OCI-LY1 (cell line): Measurements from ENCODE around the gene LCOR.

Source experiments
- CTCF ChIP-seq: fragments of 200-600 bp; sonication (generic), shearing (Covaris generic); IDR thresholded peaks from 2 replicates; pipeline ENCODE4 v1.5.1; 2017; ENCODE audit warnings: mild to moderate bottlenecking, antibody characterized with exemption, low read length, moderate library complexity, mixed read lengths
- EZH2 ChIP-seq: fragments of 200-600 bp; sonication (generic), shearing (Covaris generic); IDR thresholded peaks from 2 replicates; pipeline ENCODE4 v1.8.0; 2017; ENCODE audit warnings: borderline replicate concordance, mixed run types, mild to moderate bottlenecking, antibody characterized with exemption, low read length, moderate library complexity, mixed read lengths

GRCh38 chr10:96964131-96964530 lies 132.0 kb downstream of the LCOR start:
- TF ChIP-seq CTCF, result no peak
- TF ChIP-seq EZH2, result no peak
